Measurements from ENCODE around the gene MKI67.
A peak's percentile ranks its signal among the peaks of the same experiment; 100 is the strongest.
"Not testable (repeated sequence)": the region's sequence is repeated elsewhere in the genome, so short reads cannot be mapped to it uniquely, and the experiment has no call there.

MKI67 gene

GRCh38 chr10:128158021-128158795 lies 32.0 kb upstream of the MKI67 start:
- H3K9ac ChIP-seq (ENCODE audit: low read depth, low read length): no peak overlapping the region
- H3K9me3 ChIP-seq (ENCODE audit: control insufficient read depth, insufficient read depth, low read length): no peaks in the 10 kb centered on the region
- no peaks in the 10 kb centered on the region for H3K4me1 ChIP-seq (ENCODE audit: insufficient read depth, low read length)
- H3K36me3 ChIP-seq (ENCODE audit: insufficient read depth, low read length): no peaks in the 10 kb centered on the region

GRCh38 chr10:128156999-128157755 lies 31.0 kb upstream of the MKI67 start:
- no peak overlapping the region for H3K9ac ChIP-seq (ENCODE audit: low read depth, low read length)
- no peaks in the 10 kb centered on the region for H3K9me3 ChIP-seq (ENCODE audit: control insufficient read depth, insufficient read depth, low read length)
- H3K36me3 ChIP-seq (ENCODE audit: insufficient read depth, low read length): no peaks in the 10 kb centered on the region
- H3K4me1 ChIP-seq (ENCODE audit: insufficient read depth, low read length): no peaks in the 10 kb centered on the region

- no peak overlapping the region for H3K9ac ChIP-seq (ENCODE audit: low read depth, low read length)
- no peaks in the 10 kb centered on the region for H3K36me3 ChIP-seq (ENCODE audit: insufficient read depth, low read length)
- no peaks in the 10 kb centered on the region for H3K4me1 ChIP-seq (ENCODE audit: insufficient read depth, low read length)
- H3K9me3 ChIP-seq (ENCODE audit: control insufficient read depth, insufficient read depth, low read length): no peaks in the 10 kb centered on the region
Observed at GRCh38 chr10:128152741-128153580, 26.7 kb upstream of the MKI67 start.

- no peaks in the 10 kb centered on the region for H3K4me1 ChIP-seq (ENCODE audit: insufficient read depth, low read length)
- no peak overlapping the region for H3K9ac ChIP-seq (ENCODE audit: low read depth, low read length)
Observed at GRCh38 chr10:128151031-128151430, 24.8 kb upstream of the MKI67 start.

GRCh38 chr10:128150561-128150960 lies 24.3 kb upstream of the MKI67 start:
- H3K9me3 ChIP-seq (ENCODE audit: control insufficient read depth, insufficient read depth, low read length): no peaks in the 10 kb centered on the region
- no peaks in the 10 kb centered on the region for H3K36me3 ChIP-seq (ENCODE audit: insufficient read depth, low read length)
- H3K4me1 ChIP-seq (ENCODE audit: insufficient read depth, low read length): no peaks in the 10 kb centered on the region
- peak overlapping the region; percentile 80; the same call in 1 of the 2 replicates for H3K9ac ChIP-seq (ENCODE audit: low read depth, low read length)

More at GRCh38 chr10:128151031-128151430, 24.8 kb upstream of the MKI67 start:
- H3K36me3 ChIP-seq (ENCODE audit: insufficient read depth, low read length): no peaks in the 10 kb centered on the region
- H3K9me3 ChIP-seq (ENCODE audit: control insufficient read depth, insufficient read depth, low read length): no peaks in the 10 kb centered on the region

GRCh38 chr10:128150045-128150493 lies 23.8 kb upstream of the MKI67 start:
- H3K9me3 ChIP-seq (ENCODE audit: control insufficient read depth, insufficient read depth, low read length): no peaks in the 10 kb centered on the region
- peak overlapping the region; percentile 80 for H3K9ac ChIP-seq (ENCODE audit: low read depth, low read length)
- no peaks in the 10 kb centered on the region for H3K4me1 ChIP-seq (ENCODE audit: insufficient read depth, low read length)

GRCh38 chr10:128149267-128150014 lies 23.2 kb upstream of the MKI67 start:
- Histone ChIP-seq H3K36me3 (ENCODE audit: insufficient read depth, low read length) (no peaks in the 10 kb centered on the region), H3K4me1 (ENCODE audit: insufficient read depth, low read length) (no peaks in the 10 kb centered on the region), H3K9me3 (ENCODE audit: control insufficient read depth, insufficient read depth, low read length) (no peaks in the 10 kb centered on the region), H3K9ac (ENCODE audit: low read depth, low read length) (peak overlapping the region; percentile 44; the same call in 1 of the 2 replicates)

More at GRCh38 chr10:128150045-128150493, 23.8 kb upstream of the MKI67 start:
- no peaks in the 10 kb centered on the region for H3K36me3 ChIP-seq (ENCODE audit: insufficient read depth, low read length)

GRCh38 chr10:128147669-128148068 lies 21.4 kb upstream of the MKI67 start:
- Histone ChIP-seq H3K4me1 (ENCODE audit: insufficient read depth, low read length) (no peaks in the 10 kb centered on the region), H3K36me3 (ENCODE audit: insufficient read depth, low read length) (no peaks in the 10 kb centered on the region)

GRCh38 chr10:128147064-128147463 lies 20.8 kb upstream of the MKI67 start:
- Histone ChIP-seq H3K9me3 (ENCODE audit: control insufficient read depth, insufficient read depth, low read length) (no peaks in the 10 kb centered on the region), H3K4me1 (ENCODE audit: insufficient read depth, low read length) (no peaks in the 10 kb centered on the region), H3K9ac (ENCODE audit: low read depth, low read length) (no peak overlapping the region)

More at GRCh38 chr10:128147669-128148068, 21.4 kb upstream of the MKI67 start:
- Histone ChIP-seq H3K9ac (ENCODE audit: low read depth, low read length) (no peak overlapping the region), H3K9me3 (ENCODE audit: control insufficient read depth, insufficient read depth, low read length) (no peaks in the 10 kb centered on the region)

GRCh38 chr10:128144547-128144946 lies 18.3 kb upstream of the MKI67 start:
- H3K9me3 ChIP-seq (ENCODE audit: control insufficient read depth, insufficient read depth, low read length): no peaks in the 10 kb centered on the region
- no peak overlapping the region for H3K9ac ChIP-seq (ENCODE audit: low read depth, low read length)
- H3K36me3 ChIP-seq (ENCODE audit: insufficient read depth, low read length): no peaks in the 10 kb centered on the region
- no peaks in the 10 kb centered on the region for H3K4me1 ChIP-seq (ENCODE audit: insufficient read depth, low read length)

More at GRCh38 chr10:128147064-128147463, 20.8 kb upstream of the MKI67 start:
- H3K36me3 ChIP-seq (ENCODE audit: insufficient read depth, low read length): no peaks in the 10 kb centered on the region

- no peaks in the 10 kb centered on the region for H3K36me3 ChIP-seq (ENCODE audit: insufficient read depth, low read length)
- no peak overlapping the region for H3K9ac ChIP-seq (ENCODE audit: low read depth, low read length)
- H3K4me1 ChIP-seq (ENCODE audit: insufficient read depth, low read length): no peaks in the 10 kb centered on the region
- no peaks in the 10 kb centered on the region for H3K9me3 ChIP-seq (ENCODE audit: control insufficient read depth, insufficient read depth, low read length)
Observed at GRCh38 chr10:128143531-128143930, 17.3 kb upstream of the MKI67 start.

- no peaks in the 10 kb centered on the region for H3K9me3 ChIP-seq (ENCODE audit: control insufficient read depth, insufficient read depth, low read length)
- H3K36me3 ChIP-seq (ENCODE audit: insufficient read depth, low read length): no peaks in the 10 kb centered on the region
- no peaks in the 10 kb centered on the region for H3K4me1 ChIP-seq (ENCODE audit: insufficient read depth, low read length)
- no peak overlapping the region for H3K9ac ChIP-seq (ENCODE audit: low read depth, low read length)
Observed at GRCh38 chr10:128140425-128140824, 14.2 kb upstream of the MKI67 start.

GRCh38 chr10:128138429-128138828 lies 12.2 kb upstream of the MKI67 start:
- not testable (repeated sequence) for H3K36me3 ChIP-seq (ENCODE audit: insufficient read depth, low read length); H3K9me3 ChIP-seq (ENCODE audit: control insufficient read depth, insufficient read depth, low read length); H3K4me1 ChIP-seq (ENCODE audit: insufficient read depth, low read length); H3K9ac ChIP-seq (ENCODE audit: low read depth, low read length)

Measured in ES-I3 (cell line).